ENCODE results near the gene IMPG2. TPM values are rescaled to one million over a fixed set of nuclear protein-coding genes. Genes with fewer than 3 reads are reported as not detected.

The IMPG2 gene
- total and polyA plus RNA-seq, 2 donors = 0.23 to 0.52 TPM

DNA sequence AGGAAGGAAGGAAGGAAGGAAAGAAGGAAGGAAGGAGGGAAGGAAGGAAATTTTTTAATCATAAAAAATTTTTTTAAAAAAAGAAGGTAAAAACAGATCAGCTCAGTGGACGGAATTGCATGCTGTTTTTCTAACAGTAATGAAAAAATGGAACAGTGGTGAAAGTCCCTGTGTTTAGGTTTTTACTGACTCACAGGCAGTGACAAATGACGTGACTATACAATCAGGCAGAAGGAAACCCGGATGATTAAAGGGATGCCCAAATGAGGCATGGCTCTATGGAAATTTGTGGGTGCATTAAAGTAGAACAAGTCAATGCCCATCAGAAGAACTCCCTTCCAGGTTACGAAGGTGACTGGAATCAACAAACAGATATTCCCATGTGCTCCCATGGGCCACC is 135.0 kb downstream of the IMPG2 start:
- H3K27ac ChIP-seq (ENCODE audit: low read depth in 1 of 2, low read length in 1 of 2) = no peak overlapping the region
- no peaks in the 10 kb centered on the region for H3K36me3 ChIP-seq (ENCODE audit: control insufficient read depth in 2 of 2, insufficient read depth in 2 of 2, low read length in 1 of 2)
- no peak for DNase-seq (ENCODE audit: low read depth in 6 of 9, low spot score in 9 of 9)
- no peak overlapping the region for H3K4me3 ChIP-seq (ENCODE audit: low read length in 2 of 2)
- H3K9me3 ChIP-seq (ENCODE audit: control insufficient read depth in 2 of 2, insufficient read depth in 1 of 2, low read length in 1 of 2) = no peaks in the 10 kb centered on the region
- H3K4me1 ChIP-seq (ENCODE audit: control insufficient read depth in 2 of 2, insufficient read depth in 2 of 2, low read length in 2 of 2) = no peaks in the 10 kb centered on the region
- H3K27me3 ChIP-seq (ENCODE audit: control insufficient read depth in 2 of 2, insufficient read depth in 1 of 2, low read length in 1 of 2) = no peaks in the 10 kb centered on the region
- WGBS = 94% methylated on average over 4 of the region's 4 CpGs

DNA sequence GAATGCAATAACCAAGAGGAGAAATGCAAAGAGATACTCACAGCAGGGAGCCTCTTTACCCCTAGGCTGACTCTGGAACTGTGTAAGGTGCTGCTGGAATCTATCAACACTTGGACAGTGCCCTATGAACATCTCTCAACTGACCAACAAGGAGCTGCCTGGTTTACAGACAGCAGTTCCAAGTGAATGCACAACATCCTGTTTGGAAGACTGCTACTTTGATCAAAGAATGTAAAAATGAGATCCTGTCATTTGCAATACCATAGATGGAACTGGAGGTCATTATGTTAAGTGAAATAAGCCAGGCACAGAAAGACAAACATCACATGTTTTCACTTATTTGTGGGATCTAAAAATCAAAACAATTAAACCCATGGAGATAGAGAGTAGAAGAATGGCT is 136.3 kb downstream of the IMPG2 start:
- Histone ChIP-seq H3K4me3 (ENCODE audit: low read length in 2 of 2) (no peak overlapping the region), H3K4me1 (ENCODE audit: control insufficient read depth in 2 of 2, insufficient read depth in 2 of 2, low read length in 2 of 2) (no peaks in the 10 kb centered on the region), H3K36me3 (ENCODE audit: control insufficient read depth in 2 of 2, insufficient read depth in 2 of 2, low read length in 1 of 2) (no peaks in the 10 kb centered on the region), H3K9me3 (ENCODE audit: control insufficient read depth in 2 of 2, insufficient read depth in 1 of 2, low read length in 1 of 2) (no peaks in the 10 kb centered on the region), H3K27me3 (ENCODE audit: control insufficient read depth in 2 of 2, insufficient read depth in 1 of 2, low read length in 1 of 2) (no peaks in the 10 kb centered on the region), H3K27ac (ENCODE audit: low read depth in 1 of 2, low read length in 1 of 2) (no peak overlapping the region)
- DNase-seq (ENCODE audit: low read depth in 6 of 9, low spot score in 9 of 9) = no peak

DNA sequence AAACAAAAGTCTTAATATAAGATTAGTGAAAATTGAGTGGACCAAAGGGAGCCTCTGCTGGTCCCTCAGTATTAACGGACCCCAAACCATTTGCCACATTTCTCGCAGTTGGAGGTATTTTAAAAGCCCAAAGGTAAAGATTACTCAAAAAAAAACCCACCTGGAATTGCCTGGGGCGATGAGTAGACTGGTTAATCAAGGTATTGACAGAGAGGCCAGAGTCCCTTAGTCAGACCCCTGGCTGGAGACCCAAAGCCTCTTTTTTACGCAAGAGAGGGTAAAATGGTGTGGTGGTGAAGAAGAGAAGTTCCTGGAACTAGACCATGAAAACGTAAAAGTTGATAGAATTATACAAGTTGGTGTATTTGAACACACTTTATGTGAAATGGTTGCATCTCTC is 137.2 kb downstream of the IMPG2 start:
- DNase-seq (ENCODE audit: low read depth in 6 of 9, low spot score in 9 of 9) = no peak
- no peaks in the 10 kb centered on the region for H3K27me3 ChIP-seq (ENCODE audit: control insufficient read depth in 2 of 2, insufficient read depth in 1 of 2, low read length in 1 of 2)
- H3K9me3 ChIP-seq (ENCODE audit: control insufficient read depth in 2 of 2, insufficient read depth in 1 of 2, low read length in 1 of 2) = no peaks in the 10 kb centered on the region
- H3K27ac ChIP-seq (ENCODE audit: low read depth in 1 of 2, low read length in 1 of 2) = no peak overlapping the region
- no peak overlapping the region for H3K4me3 ChIP-seq (ENCODE audit: low read length in 2 of 2)
- H3K4me1 ChIP-seq (ENCODE audit: control insufficient read depth in 2 of 2, insufficient read depth in 2 of 2, low read length in 2 of 2) = no peaks in the 10 kb centered on the region
- H3K36me3 ChIP-seq (ENCODE audit: control insufficient read depth in 2 of 2, insufficient read depth in 2 of 2, low read length in 1 of 2) = no peaks in the 10 kb centered on the region
- WGBS = 96% methylated on average over 5 of the region's 5 CpGs

DNA sequence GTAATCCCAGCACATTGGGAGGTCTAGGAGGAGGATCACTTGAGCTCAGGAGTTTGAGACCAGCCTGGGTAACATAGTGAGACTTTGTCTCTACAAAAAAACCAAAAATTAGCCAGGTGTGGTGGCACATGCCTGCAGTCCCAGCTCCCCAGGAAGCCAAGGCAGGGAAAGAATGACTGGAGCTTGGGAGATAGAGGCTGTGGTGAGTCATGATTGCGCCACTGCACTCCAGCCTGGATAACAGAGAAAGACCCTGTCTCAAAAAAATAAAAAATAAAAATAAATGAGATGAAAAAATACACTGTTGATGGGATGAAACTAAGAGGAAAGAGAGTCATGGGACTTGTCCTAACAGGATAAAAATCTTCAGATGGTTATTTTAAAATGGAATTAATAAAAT is 137.6 kb downstream of the IMPG2 start:
- Histone ChIP-seq H3K36me3 (ENCODE audit: control insufficient read depth in 2 of 2, insufficient read depth in 2 of 2, low read length in 1 of 2) (no peaks in the 10 kb centered on the region), H3K4me3 (ENCODE audit: low read length in 2 of 2) (no peak overlapping the region), H3K27ac (ENCODE audit: low read depth in 1 of 2, low read length in 1 of 2) (no peak overlapping the region), H3K4me1 (ENCODE audit: control insufficient read depth in 2 of 2, insufficient read depth in 2 of 2, low read length in 2 of 2) (no peaks in the 10 kb centered on the region), H3K9me3 (ENCODE audit: control insufficient read depth in 2 of 2, insufficient read depth in 1 of 2, low read length in 1 of 2) (no peaks in the 10 kb centered on the region), H3K27me3 (ENCODE audit: control insufficient read depth in 2 of 2, insufficient read depth in 1 of 2, low read length in 1 of 2) (no peaks in the 10 kb centered on the region)
- 97% methylated on average over 1 of the region's 1 CpG for WGBS
- DNase-seq (ENCODE audit: low read depth in 6 of 9, low spot score in 9 of 9) = no peak

DNA sequence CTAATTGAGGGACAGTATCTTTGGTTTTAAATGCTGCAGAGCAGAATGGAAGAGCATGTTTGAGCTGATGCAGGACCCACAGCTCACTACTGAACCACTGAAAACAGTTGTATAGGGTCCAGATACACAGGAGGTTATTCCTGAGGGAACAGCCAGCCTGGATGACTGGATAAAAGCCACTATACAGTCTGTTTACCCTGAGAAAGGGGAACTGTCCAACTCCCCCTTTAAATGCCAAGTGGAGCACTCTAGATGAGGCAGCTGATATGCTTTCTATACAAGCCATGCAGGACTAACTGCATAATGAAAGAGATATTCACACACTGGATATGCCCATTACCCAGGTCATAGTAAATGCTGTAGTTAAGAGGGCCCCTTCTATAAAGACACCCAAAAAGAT is 138.6 kb downstream of the IMPG2 start:
- Histone ChIP-seq H3K9me3 (ENCODE audit: control insufficient read depth in 2 of 2, insufficient read depth in 1 of 2, low read length in 1 of 2) (no peaks in the 10 kb centered on the region), H3K36me3 (ENCODE audit: control insufficient read depth in 2 of 2, insufficient read depth in 2 of 2, low read length in 1 of 2) (no peaks in the 10 kb centered on the region), H3K4me3 (ENCODE audit: low read length in 2 of 2) (no peak overlapping the region), H3K27me3 (ENCODE audit: control insufficient read depth in 2 of 2, insufficient read depth in 1 of 2, low read length in 1 of 2) (no peaks in the 10 kb centered on the region), H3K4me1 (ENCODE audit: control insufficient read depth in 2 of 2, insufficient read depth in 2 of 2, low read length in 2 of 2) (no peaks in the 10 kb centered on the region), H3K27ac (ENCODE audit: low read depth in 1 of 2, low read length in 1 of 2) (no peak overlapping the region)
- DNase-seq (ENCODE audit: low read depth in 6 of 9, low spot score in 9 of 9) = no peak

DNA sequence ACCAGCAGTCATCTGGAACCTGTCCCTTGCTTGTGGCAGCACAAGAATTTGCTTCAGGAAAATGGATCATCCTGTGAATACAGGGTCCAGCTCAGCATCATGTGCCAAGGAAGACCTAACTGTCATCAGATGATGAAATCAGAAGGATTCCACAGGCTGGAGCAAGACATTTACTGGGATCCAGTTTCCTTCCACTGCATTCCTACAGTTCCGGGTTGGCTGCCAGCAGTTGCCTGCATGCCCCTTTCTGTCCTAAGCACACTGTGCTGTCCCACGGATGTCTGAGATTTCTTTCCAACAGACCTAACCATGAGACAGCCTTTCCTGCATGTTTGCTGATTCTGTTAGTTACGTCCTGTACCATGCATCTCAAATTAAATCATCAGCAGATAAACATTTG is 140.7 kb downstream of the IMPG2 start:
- H3K27me3 ChIP-seq (ENCODE audit: control insufficient read depth in 2 of 2, insufficient read depth in 1 of 2, low read length in 1 of 2) = no peaks in the 10 kb centered on the region
- no peaks in the 10 kb centered on the region for H3K9me3 ChIP-seq (ENCODE audit: control insufficient read depth in 2 of 2, insufficient read depth in 1 of 2, low read length in 1 of 2)
- no peaks in the 10 kb centered on the region for H3K36me3 ChIP-seq (ENCODE audit: control insufficient read depth in 2 of 2, insufficient read depth in 2 of 2, low read length in 1 of 2)
- no peak for DNase-seq (ENCODE audit: low read depth in 6 of 9, low spot score in 9 of 9)
- WGBS = 93% methylated on average over 3 of the region's 3 CpGs
- no peaks in the 10 kb centered on the region for H3K4me1 ChIP-seq (ENCODE audit: control insufficient read depth in 2 of 2, insufficient read depth in 2 of 2, low read length in 2 of 2)
- H3K27ac ChIP-seq (ENCODE audit: low read depth in 1 of 2, low read length in 1 of 2) = no peak overlapping the region
- no peak overlapping the region for H3K4me3 ChIP-seq (ENCODE audit: low read length in 2 of 2)

DNA sequence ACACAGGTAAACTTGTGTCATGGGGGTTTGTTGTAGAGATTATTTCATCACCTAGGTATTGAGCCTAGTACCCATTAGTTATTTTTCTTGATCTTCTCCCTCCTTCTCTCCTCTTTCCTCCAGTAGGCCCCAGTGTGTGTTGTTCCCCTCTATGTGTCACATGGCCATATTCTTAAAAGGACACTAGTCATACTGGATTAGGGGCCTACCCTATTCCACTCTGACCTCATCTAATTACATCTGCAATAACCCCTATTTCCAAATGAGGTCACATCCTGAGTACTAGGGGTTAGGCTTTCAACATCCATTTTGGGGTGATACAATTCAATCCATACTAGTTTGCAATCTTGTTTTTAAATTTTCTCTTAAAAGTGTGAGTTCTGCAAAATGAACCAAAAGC is 142.8 kb downstream of the IMPG2 start:
- no peaks in the 10 kb centered on the region for H3K9me3 ChIP-seq (ENCODE audit: control insufficient read depth in 2 of 2, insufficient read depth in 1 of 2, low read length in 1 of 2)
- H3K36me3 ChIP-seq (ENCODE audit: control insufficient read depth in 2 of 2, insufficient read depth in 2 of 2, low read length in 1 of 2) = no peaks in the 10 kb centered on the region
- H3K27me3 ChIP-seq (ENCODE audit: control insufficient read depth in 2 of 2, insufficient read depth in 1 of 2, low read length in 1 of 2) = no peaks in the 10 kb centered on the region
- DNase-seq (ENCODE audit: low read depth in 6 of 9, low spot score in 9 of 9) = no peak
- H3K4me1 ChIP-seq (ENCODE audit: control insufficient read depth in 2 of 2, insufficient read depth in 2 of 2, low read length in 2 of 2) = no peaks in the 10 kb centered on the region
- no peak overlapping the region for H3K27ac ChIP-seq (ENCODE audit: low read depth in 1 of 2, low read length in 1 of 2)
- no peak overlapping the region for H3K4me3 ChIP-seq (ENCODE audit: low read length in 2 of 2)

Other genes starting within 250 kb of the IMPG2 start
- gene SENP7, start 192.6 kb upstream of the IMPG2 start, total RNA-seq = 37.7 TPM
- gene SENP7, start 192.6 kb upstream of the IMPG2 start, polyA plus RNA-seq = 29.6 TPM
- gene TRMT10C, start 241.3 kb upstream of the IMPG2 start, total RNA-seq = 28.9 TPM
- 28.7 TPM for gene TRMT10C, start 241.3 kb upstream of the IMPG2 start, polyA plus RNA-seq

Measured in thymus (tissue), 11 donors.